ENCODE results near the gene CCDC124. TPM values are rescaled to one million over a fixed set of nuclear protein-coding genes. Genes with fewer than 3 reads are reported as not detected.
"Not testable (repeated sequence)": the region's sequence is repeated elsewhere in the genome, so short reads cannot be mapped to it uniquely, and the experiment has no call there.

The CCDC124 gene
- total RNA-seq, 1 donor from 2014 or later: 43.6 TPM

GRCh38 chr19:17986569-17986968 is 53.8 kb downstream of the CCDC124 start:
- not testable (repeated sequence) for DNase-seq (ENCODE audit: low spot score)

GRCh38 chr19:17988161-17988560 is 55.3 kb downstream of the CCDC124 start:
- no peak for DNase-seq (ENCODE audit: low spot score)

DNA sequence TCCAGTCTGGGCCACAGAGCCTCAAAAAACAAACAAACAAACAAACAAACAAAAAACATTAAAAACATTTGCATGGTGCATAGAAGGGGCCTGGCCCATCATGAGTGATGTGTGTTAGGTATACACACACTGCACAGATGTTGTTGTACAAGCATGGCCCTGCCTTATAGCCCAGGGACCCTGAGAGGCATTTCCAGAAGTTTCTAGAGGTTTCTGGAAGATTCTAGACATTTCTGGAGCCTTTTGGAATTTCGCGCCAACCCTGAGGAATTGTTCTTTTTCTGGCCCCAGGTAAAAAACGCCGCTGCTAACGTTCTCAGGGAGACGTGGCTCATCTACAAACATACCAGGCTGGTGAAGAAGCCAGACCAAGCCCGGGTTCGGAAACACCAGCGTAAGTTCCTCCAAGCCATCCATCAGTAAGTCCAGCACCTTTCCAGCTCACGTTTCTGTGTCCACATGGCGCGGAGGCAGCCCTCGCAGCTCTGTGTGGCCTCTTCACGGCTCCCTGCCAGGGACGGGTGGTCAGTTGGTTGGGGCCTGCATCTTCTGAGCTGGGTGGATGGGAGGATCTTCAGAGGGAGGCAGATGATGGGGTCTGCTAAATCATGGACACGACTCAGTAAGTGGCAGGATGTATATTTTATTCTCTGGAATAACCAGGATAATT is 56.7 kb downstream of the CCDC124 start:
- DNase-seq (ENCODE audit: low spot score): no peak

DNA sequence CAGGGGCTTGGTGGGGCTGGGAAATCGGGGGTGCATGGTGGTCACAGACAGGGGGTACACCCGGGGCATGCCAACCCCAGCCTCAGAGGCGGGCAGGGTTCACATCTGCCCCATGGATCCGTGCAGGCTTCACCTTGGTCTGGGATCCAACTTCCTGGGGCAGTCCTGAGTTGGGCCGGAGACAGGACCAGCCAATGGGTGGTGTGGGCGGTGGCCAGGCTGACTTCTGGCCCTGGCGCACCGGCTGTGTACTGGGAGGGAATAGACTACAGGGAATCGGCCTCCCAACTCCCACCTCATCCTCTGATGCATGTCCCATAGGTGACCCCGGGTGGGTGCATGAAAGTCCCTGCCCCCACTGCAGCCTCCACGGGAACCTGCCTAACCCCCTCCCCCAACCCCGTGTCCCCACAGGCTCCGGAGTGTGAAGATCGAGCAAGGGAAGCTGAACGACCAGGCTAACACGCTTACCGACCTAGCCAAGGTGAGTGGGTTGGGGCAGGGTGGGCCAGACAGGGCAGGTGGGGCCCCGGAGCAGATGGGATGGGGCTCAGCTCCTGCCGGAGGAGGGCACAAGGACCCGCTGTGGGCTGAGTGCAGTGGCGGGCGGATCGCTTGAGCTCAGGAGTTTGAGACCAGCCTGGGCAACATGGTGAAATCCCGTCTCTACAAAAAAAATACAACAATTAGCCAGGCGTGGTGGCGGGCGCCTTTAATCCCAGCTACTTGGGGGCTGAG is 60.4 kb downstream of the CCDC124 start:
- DNase-seq (ENCODE audit: low spot score): no peak

Other genes starting within 250 kb of the CCDC124 start
- 1.4 TPM for gene UNC13A, start 244.7 kb upstream of the CCDC124 start, total RNA-seq
- gene MAP1S, start 213.5 kb upstream of the CCDC124 start, total RNA-seq: 61.6 TPM
- gene FCHO1, start 181.5 kb upstream of the CCDC124 start, total RNA-seq: 4.8 TPM
- 88.2 TPM for gene B3GNT3, start 137.9 kb upstream of the CCDC124 start, total RNA-seq
- gene INSL3, start 111.5 kb upstream of the CCDC124 start, total RNA-seq: not detected
- 16.8 TPM for gene JAK3, start 85.0 kb upstream of the CCDC124 start, total RNA-seq
- 2,079 TPM for gene RPL18A, start 73.1 kb upstream of the CCDC124 start, total RNA-seq
- 0.13 TPM for gene SLC5A5, start 61.1 kb upstream of the CCDC124 start, total RNA-seq
- 0.34 TPM for gene KCNN1, start 34.1 kb downstream of the CCDC124 start, total RNA-seq
- 32.9 TPM for gene ARRDC2, start 75.2 kb downstream of the CCDC124 start, total RNA-seq
- gene IL12RB1, start 153.9 kb downstream of the CCDC124 start, total RNA-seq: 1.6 TPM
- 12.4 TPM for gene MAST3, start 164.8 kb downstream of the CCDC124 start, total RNA-seq
- gene PIK3R2, start 220.1 kb downstream of the CCDC124 start, total RNA-seq: 29.2 TPM
- gene IFI30, start 240.8 kb downstream of the CCDC124 start, total RNA-seq: 32.3 TPM